ENCODE results near the gene CPT1B. TPM values are rescaled to one million over a fixed set of nuclear protein-coding genes. Genes with fewer than 3 reads are reported as not detected.

Gene CPT1B
- polyA plus RNA-seq: 10 to 100 TPM in 1 of 2 donors, 1 to 10 TPM in 1; 9.4 to 55.5 TPM

DNA sequence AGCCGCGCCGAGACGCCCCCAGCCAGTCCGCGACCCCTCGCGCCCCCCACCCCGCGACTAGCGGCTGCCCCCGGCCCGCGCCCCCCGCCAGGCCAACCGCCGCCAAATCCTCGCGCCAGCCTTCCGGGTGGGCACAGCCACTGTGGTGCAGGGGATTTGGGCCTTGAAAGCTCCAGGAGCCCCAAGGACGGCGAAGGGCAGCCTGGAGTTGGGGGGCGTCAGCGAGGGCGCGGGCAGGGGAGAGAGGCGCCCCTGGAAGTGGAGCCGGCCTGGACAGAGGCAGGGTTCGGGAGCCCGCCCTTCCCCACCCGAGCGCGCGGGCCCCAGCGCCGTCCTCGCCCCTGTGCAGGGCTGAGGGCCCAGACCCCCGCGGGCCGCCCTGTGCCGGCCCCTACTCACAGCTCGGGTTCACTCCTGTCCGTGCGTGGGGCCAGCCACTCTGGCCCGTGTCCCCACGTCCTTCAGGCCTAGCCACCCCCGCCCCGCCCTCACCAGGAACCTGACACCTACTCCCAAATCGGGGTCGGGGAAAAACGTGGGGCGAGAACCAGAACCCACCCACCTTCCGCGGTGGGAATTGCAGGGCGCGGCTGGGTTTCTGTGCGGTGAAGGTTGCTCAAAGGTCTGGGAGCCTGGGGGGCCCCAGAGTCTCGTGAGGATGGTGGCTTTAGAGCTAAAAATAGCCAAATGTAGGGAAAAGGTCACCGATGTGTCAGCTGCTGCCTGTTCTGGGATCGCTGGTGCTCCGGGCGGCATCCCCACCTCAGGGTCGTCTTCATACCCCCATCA, at the start of gene CPT1B:
Gene CPT1B, minus strand, starts transcription at position 441 of the 789 bp plus-strand sequence. CDS start 512 bp downstream, outside the sequence.
- Histone ChIP-seq H3K27me3 (ENCODE audit: control insufficient read depth in 1 of 2, insufficient read depth in 2 of 2, low read length in 2 of 2) (no peaks in the 10 kb centered on the region), H3K4me3 (ENCODE audit: low read depth in 1 of 2, low read length in 2 of 2) (no peak within 1 kb of the TSS), H3K36me3 (ENCODE audit: control insufficient read depth in 2 of 2, insufficient read depth in 2 of 2, low read length in 1 of 2) (peaks cover 0 to 28% of the 10 kb centered on the region in 2 donors), H3K9me3 (ENCODE audit: control insufficient read depth in 2 of 2, insufficient read depth in 1 of 2, low read depth in 1 of 2, low read length in 1 of 2) (no peaks in the 10 kb centered on the region), H3K4me1 (ENCODE audit: control insufficient read depth in 2 of 2, insufficient read depth in 2 of 2, low read length in 1 of 2) (peaks cover 0 to 12% of the 10 kb centered on the region in 2 donors), H3K27ac (ENCODE audit: low read depth in 2 of 2, low read length in 1 of 2) (no peak within 1 kb of the TSS)
- 31 to 46% methylated on average over 42 to 63 of the region's 63 CpGs for WGBS, 2 donors

DNA sequence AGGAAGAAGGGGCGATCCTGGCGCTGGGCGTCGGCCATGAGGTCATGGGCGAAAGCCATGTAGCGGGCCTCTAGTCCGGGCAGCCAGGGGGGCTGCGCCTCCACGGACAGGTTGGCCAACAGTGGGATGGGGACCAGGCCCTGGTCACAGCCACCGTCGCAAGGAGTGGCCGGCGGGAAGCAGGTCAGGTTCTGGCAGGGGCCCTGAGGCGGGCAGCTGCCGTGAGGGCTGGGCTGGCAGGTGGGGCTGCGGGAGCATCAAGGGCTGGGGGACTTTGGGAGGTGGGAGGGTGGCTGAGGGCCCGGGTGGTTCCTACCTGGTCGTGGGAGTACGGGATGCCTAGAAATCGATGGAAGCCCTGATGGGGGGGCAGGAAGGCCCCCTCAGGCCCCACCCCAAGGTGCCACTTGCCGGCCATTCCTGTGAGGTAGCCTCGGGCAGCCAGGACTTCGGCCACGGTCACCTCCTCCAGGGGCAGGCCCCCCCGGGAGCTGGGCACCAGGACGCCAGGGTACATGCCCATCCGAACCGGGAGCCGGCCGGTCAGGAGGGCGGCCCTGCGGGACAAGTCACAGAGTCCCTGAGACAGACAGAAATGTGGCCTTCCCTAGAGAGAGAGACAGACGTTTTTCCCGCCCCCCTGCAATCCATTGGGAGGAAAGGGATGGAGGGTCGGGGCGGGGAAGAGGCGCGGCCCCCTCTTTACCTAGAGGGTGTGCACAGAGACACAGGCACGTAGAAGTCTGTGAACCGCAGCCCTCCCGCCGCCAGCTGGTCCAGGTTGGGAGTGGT, 48.8 kb upstream of the CPT1B start:
- 64 to 69% methylated on average over 39 to 42 of the region's 42 CpGs for WGBS, 2 donors
- no peaks in the 10 kb centered on the region for H3K27me3 ChIP-seq (ENCODE audit: control insufficient read depth in 1 of 2, insufficient read depth in 2 of 2, low read length in 2 of 2)
- peak overlapping the region; percentile 61 to 89 for H3K4me3 ChIP-seq (ENCODE audit: low read depth in 1 of 2, low read length in 2 of 2)
- peaks cover 0 to 24% of the 10 kb centered on the region in 2 donors for H3K4me1 ChIP-seq (ENCODE audit: control insufficient read depth in 2 of 2, insufficient read depth in 2 of 2, low read length in 1 of 2)
- H3K36me3 ChIP-seq (ENCODE audit: control insufficient read depth in 2 of 2, insufficient read depth in 2 of 2, low read length in 1 of 2): peaks cover 0 to 14% of the 10 kb centered on the region in 2 donors
- no peaks in the 10 kb centered on the region for H3K9me3 ChIP-seq (ENCODE audit: control insufficient read depth in 2 of 2, insufficient read depth in 1 of 2, low read depth in 1 of 2, low read length in 1 of 2)
- peak overlapping the region; percentile 61 to 82 for H3K27ac ChIP-seq (ENCODE audit: low read depth in 2 of 2, low read length in 1 of 2)

GRCh38 chr22:50626314-50626849, 48.2 kb upstream of the CPT1B start:
- Histone ChIP-seq H3K36me3 (ENCODE audit: control insufficient read depth in 2 of 2, insufficient read depth in 2 of 2, low read length in 1 of 2) (peaks cover 0 to 14% of the 10 kb centered on the region in 2 donors), H3K4me1 (ENCODE audit: control insufficient read depth in 2 of 2, insufficient read depth in 2 of 2, low read length in 1 of 2) (peaks cover 0 to 27% of the 10 kb centered on the region in 2 donors), H3K9me3 (ENCODE audit: control insufficient read depth in 2 of 2, insufficient read depth in 1 of 2, low read depth in 1 of 2, low read length in 1 of 2) (no peaks in the 10 kb centered on the region), H3K27me3 (ENCODE audit: control insufficient read depth in 1 of 2, insufficient read depth in 2 of 2, low read length in 2 of 2) (no peaks in the 10 kb centered on the region), H3K4me3 (ENCODE audit: low read depth in 1 of 2, low read length in 2 of 2) (no peak overlapping the region), H3K27ac (ENCODE audit: low read depth in 2 of 2, low read length in 1 of 2) (no peak overlapping the region)
- WGBS, 2 donors: 85 to 90% methylated on average over 12 of the region's 12 CpGs

- no peaks in the 10 kb centered on the region for H3K9me3 ChIP-seq (ENCODE audit: control insufficient read depth in 2 of 2, insufficient read depth in 1 of 2, low read depth in 1 of 2, low read length in 1 of 2)
- no peaks in the 10 kb centered on the region for H3K27me3 ChIP-seq (ENCODE audit: control insufficient read depth in 1 of 2, insufficient read depth in 2 of 2, low read length in 2 of 2)
- no peak overlapping the region for H3K27ac ChIP-seq (ENCODE audit: low read depth in 2 of 2, low read length in 1 of 2)
- H3K4me3 ChIP-seq (ENCODE audit: low read depth in 1 of 2, low read length in 2 of 2): no peak overlapping the region
- peaks cover 0 to 29% of the 10 kb centered on the region in 2 donors for H3K4me1 ChIP-seq (ENCODE audit: control insufficient read depth in 2 of 2, insufficient read depth in 2 of 2, low read length in 1 of 2)
- 91 to 93% methylated on average over 27 of the region's 27 CpGs for WGBS, 2 donors
- peaks cover 0 to 14% of the 10 kb centered on the region in 2 donors for H3K36me3 ChIP-seq (ENCODE audit: control insufficient read depth in 2 of 2, insufficient read depth in 2 of 2, low read length in 1 of 2)
Measured at GRCh38 chr22:50625568-50626313, 47.5 kb upstream of the CPT1B start.

- H3K4me3 ChIP-seq (ENCODE audit: low read depth in 1 of 2, low read length in 2 of 2): no peak overlapping the region
- 77 to 79% methylated on average over 14 of the region's 14 CpGs for WGBS, 2 donors
- no peaks in the 10 kb centered on the region for H3K27me3 ChIP-seq (ENCODE audit: control insufficient read depth in 1 of 2, insufficient read depth in 2 of 2, low read length in 2 of 2)
- H3K4me1 ChIP-seq (ENCODE audit: control insufficient read depth in 2 of 2, insufficient read depth in 2 of 2, low read length in 1 of 2): peaks cover 0 to 31% of the 10 kb centered on the region in 2 donors
- H3K36me3 ChIP-seq (ENCODE audit: control insufficient read depth in 2 of 2, insufficient read depth in 2 of 2, low read length in 1 of 2): peaks cover 0 to 14% of the 10 kb centered on the region in 2 donors
- H3K27ac ChIP-seq (ENCODE audit: low read depth in 2 of 2, low read length in 1 of 2): no peak overlapping the region
- H3K9me3 ChIP-seq (ENCODE audit: control insufficient read depth in 2 of 2, insufficient read depth in 1 of 2, low read depth in 1 of 2, low read length in 1 of 2): no peaks in the 10 kb centered on the region
Measured at GRCh38 chr22:50625131-50625567, 46.9 kb upstream of the CPT1B start.

DNA sequence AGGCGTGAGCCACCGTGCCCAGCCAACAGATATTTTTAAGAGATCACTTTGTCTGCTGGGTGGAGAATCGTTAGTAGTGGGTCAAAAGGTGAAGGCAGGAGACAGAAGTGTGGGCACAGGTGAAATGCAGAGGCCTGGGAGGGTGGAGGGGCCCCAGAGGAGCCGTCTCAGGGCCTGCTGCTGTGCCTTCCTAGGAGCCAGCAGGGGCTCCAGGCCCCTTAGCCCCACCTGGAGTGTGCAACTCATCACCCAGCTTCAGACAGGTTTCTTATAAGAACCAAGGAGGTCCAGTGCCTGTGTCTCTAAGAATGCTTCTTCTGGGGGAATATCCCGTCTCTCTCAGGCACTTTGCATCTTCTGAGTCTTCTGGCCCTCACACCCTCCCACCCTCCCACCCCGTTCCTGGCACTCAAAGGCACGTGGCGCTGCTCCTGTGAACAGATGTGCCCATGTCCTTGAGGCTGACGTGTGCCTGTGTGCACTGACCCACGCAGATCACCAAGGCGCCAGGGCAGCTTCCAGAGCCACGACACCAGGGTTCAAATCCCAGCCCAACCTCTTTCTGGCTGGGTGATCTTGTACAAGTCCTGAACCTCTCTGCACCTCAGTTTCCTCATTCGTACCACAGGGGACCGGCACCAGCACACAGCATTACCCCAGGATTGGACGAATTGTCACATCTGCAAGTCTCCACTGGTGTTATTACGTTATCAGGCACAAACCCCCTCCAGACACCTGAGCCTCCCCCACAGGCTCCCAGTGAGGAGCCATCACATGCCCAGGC, 46.3 kb upstream of the CPT1B start:
- WGBS, 2 donors: 74 to 78% methylated on average over 16 of the region's 16 CpGs
- H3K27me3 ChIP-seq (ENCODE audit: control insufficient read depth in 1 of 2, insufficient read depth in 2 of 2, low read length in 2 of 2): no peaks in the 10 kb centered on the region

GRCh38 chr22:50622723-50623327, 44.6 kb upstream of the CPT1B start:
- no peak overlapping the region for H3K4me3 ChIP-seq (ENCODE audit: low read depth in 1 of 2, low read length in 2 of 2)
- peaks cover 0 to 14% of the 10 kb centered on the region in 2 donors for H3K36me3 ChIP-seq (ENCODE audit: control insufficient read depth in 2 of 2, insufficient read depth in 2 of 2, low read length in 1 of 2)
- H3K27me3 ChIP-seq (ENCODE audit: control insufficient read depth in 1 of 2, insufficient read depth in 2 of 2, low read length in 2 of 2): no peaks in the 10 kb centered on the region
- peak overlapping the region; percentile 91 to 96 for H3K27ac ChIP-seq (ENCODE audit: low read depth in 2 of 2, low read length in 1 of 2)
- 42 to 46% methylated on average over 16 of the region's 16 CpGs for WGBS, 2 donors
- peaks cover 0 to 23% of the 10 kb centered on the region in 2 donors for H3K4me1 ChIP-seq (ENCODE audit: control insufficient read depth in 2 of 2, insufficient read depth in 2 of 2, low read length in 1 of 2)
- H3K9me3 ChIP-seq (ENCODE audit: control insufficient read depth in 2 of 2, insufficient read depth in 1 of 2, low read depth in 1 of 2, low read length in 1 of 2): no peaks in the 10 kb centered on the region

More for the DNA sequence above, 46.3 kb upstream of the CPT1B start:
- H3K36me3 ChIP-seq (ENCODE audit: control insufficient read depth in 2 of 2, insufficient read depth in 2 of 2, low read length in 1 of 2): peaks cover 0 to 14% of the 10 kb centered on the region in 2 donors
- no peaks in the 10 kb centered on the region for H3K9me3 ChIP-seq (ENCODE audit: control insufficient read depth in 2 of 2, insufficient read depth in 1 of 2, low read depth in 1 of 2, low read length in 1 of 2)
- H3K4me1 ChIP-seq (ENCODE audit: control insufficient read depth in 2 of 2, insufficient read depth in 2 of 2, low read length in 1 of 2): peaks cover 0 to 31% of the 10 kb centered on the region in 2 donors
- no peak overlapping the region for H3K27ac ChIP-seq (ENCODE audit: low read depth in 2 of 2, low read length in 1 of 2)
- no peak overlapping the region for H3K4me3 ChIP-seq (ENCODE audit: low read depth in 1 of 2, low read length in 2 of 2)

DNA sequence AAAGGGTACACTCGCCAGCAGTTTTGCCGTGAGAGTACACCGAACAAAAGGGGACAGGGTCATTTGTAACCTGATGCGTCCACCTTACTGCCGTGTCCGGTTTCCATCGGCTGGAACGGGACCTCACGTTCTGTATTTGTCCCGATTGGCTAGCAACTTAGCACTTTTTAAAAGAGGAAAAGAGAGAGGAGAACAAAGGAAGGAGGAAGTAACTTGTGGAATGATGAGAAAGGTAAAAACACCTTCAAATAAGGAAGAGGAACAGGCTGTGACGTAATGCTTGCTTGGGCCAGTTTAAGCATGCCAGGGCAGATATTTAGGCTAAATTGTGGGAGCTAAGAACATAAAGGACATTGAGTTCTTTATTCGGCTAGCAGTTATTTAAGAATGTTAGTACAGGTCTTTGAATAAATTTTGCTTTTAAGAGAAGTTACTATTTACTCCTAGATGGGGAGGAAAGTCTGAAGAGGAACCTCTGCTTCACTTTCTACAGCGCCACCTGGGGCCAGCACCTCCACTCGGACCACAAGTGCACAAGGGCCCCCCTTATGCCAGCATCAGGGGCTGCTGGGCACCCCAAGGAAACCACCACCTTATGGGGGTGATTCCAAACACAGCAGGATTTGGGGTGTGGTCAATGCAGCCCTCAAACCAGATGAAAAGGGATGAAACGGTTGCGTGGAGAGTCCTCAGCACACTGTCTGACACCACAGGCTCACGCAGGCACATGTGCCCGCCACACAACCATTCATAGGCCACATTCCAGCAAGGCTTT, 43.9 kb upstream of the CPT1B start:
- H3K4me1 ChIP-seq (ENCODE audit: control insufficient read depth in 2 of 2, insufficient read depth in 2 of 2, low read length in 1 of 2): peaks cover 0 to 23% of the 10 kb centered on the region in 2 donors
- WGBS, 2 donors: 13 to 15% methylated on average over 18 of the region's 18 CpGs
- H3K4me3 ChIP-seq (ENCODE audit: low read depth in 1 of 2, low read length in 2 of 2): peak overlapping the region; percentile 5 to 38
- no peaks in the 10 kb centered on the region for H3K9me3 ChIP-seq (ENCODE audit: control insufficient read depth in 2 of 2, insufficient read depth in 1 of 2, low read depth in 1 of 2, low read length in 1 of 2)
- H3K27me3 ChIP-seq (ENCODE audit: control insufficient read depth in 1 of 2, insufficient read depth in 2 of 2, low read length in 2 of 2): no peaks in the 10 kb centered on the region
- H3K36me3 ChIP-seq (ENCODE audit: control insufficient read depth in 2 of 2, insufficient read depth in 2 of 2, low read length in 1 of 2): peaks cover 0 to 14% of the 10 kb centered on the region in 2 donors
- peak overlapping the region; percentile 91 to 96 for H3K27ac ChIP-seq (ENCODE audit: low read depth in 2 of 2, low read length in 1 of 2)
